Small intestine (tissue), 7 donors: ENCODE measurements around the gene DNPH1. TPM values are rescaled to one million over a fixed set of nuclear protein-coding genes. Genes with fewer than 3 reads are reported as not detected.

Experiments used
- DNase-seq, 2 donors: peaks; one replicate each; pipeline versions ENCODE4 v3.0.0 to v3.0.0-alpha.2; 2013
- FAIRE-seq: peaks from 2 replicates; lab custom pipeline; 2012; peaks lifted over from hg19 to GRCh38; lab: Jason Lieb, UNC
- H3K27ac ChIP-seq, 3 donors: one replicate each; pipeline ENCODE4 v1.5.1; 2013; ENCODE audit warnings: low read length in 2 of 3, mild to moderate bottlenecking in 2 of 3, control low read depth in 1 of 3, inconsistent platforms in 1 of 3, low read depth in 1 of 3, moderate library complexity in 1 of 3
- H3K27me3 ChIP-seq, 3 donors: one replicate each; pipeline ENCODE4 v1.6.1; 2013; ENCODE audit warnings: low read length in 3 of 3, inconsistent platforms in 1 of 3; ENCODE audit not compliant: control insufficient read depth in 3 of 3, insufficient read depth in 3 of 3
- H3K36me3 ChIP-seq, 3 donors: one replicate each; pipeline ENCODE4 v1.6.1; 2013; ENCODE audit warnings: low read length in 3 of 3, inconsistent platforms in 1 of 3, low read depth in 1 of 3, mild to moderate bottlenecking in 1 of 3, moderate library complexity in 1 of 3; ENCODE audit not compliant: control insufficient read depth in 3 of 3, insufficient read depth in 2 of 3
- H3K4me1 ChIP-seq, 3 donors: one replicate each; pipeline ENCODE4 v1.6.1; 2013; ENCODE audit warnings: low read length in 2 of 3, inconsistent platforms in 1 of 3, low read depth in 1 of 3, mild to moderate bottlenecking in 1 of 3, moderate library complexity in 1 of 3; ENCODE audit not compliant: control insufficient read depth in 3 of 3, insufficient read depth in 2 of 3
- H3K4me3 ChIP-seq, 3 donors: one replicate each; pipeline ENCODE4 v1.5.1; 2013; ENCODE audit warnings: low read length in 3 of 3, control low read depth in 1 of 3, inconsistent platforms in 1 of 3, low read depth in 1 of 3, mild to moderate bottlenecking in 1 of 3, moderate library complexity in 1 of 3
- H3K9me3 ChIP-seq, 2 donors: one replicate each; pipeline ENCODE4 v1.6.1; 2013; ENCODE audit warnings: low read depth in 1 of 2, low read length in 1 of 2; ENCODE audit not compliant: control insufficient read depth in 2 of 2, insufficient read depth in 1 of 2
- WGBS, 3 donors: extraction: QIAGEN DNeasy Blood & Tissue Kit; methylation state at CpG; one replicate each; pipeline ENCODE4 v1.1.7; 2013; 5-methylcytosine and 5-hydroxymethylcytosine counted together
- polyA plus RNA-seq, 4 donors: library from polyadenylated mRNA; stranded (reverse) in 3 of 4; unstranded in 1 of 4; fragments of 200-250 nt in 3 of 4; fragments of 120-200 nt in 1 of 4; gene quantifications; one replicate each; pipeline versions ENCODE4 v1.2.1 to v1.2.3, GENCODE V29; 2013
- donor health status: healthy with polysubstance abuse.
- donor health status: control.
- donor health status: control.
- donor health status: Bipolar disorder and iron deficiency.
- donor health status: healthy.

DNPH1 gene
- polyA plus RNA-seq, 4 donors = 192 to 370 (median 327) TPM

GRCh38 chr6:43205849-43206248 is 23.4 kb downstream of the DNPH1 start:
- no peak for DNase-seq
- H3K27ac ChIP-seq = no peak overlapping the region
- H3K9me3 ChIP-seq = no peaks in the 10 kb centered on the region
- FAIRE-seq = no peak
- no peak overlapping the region for H3K4me3 ChIP-seq
- no peaks in the 10 kb centered on the region for H3K27me3 ChIP-seq
- peaks cover 0 to 42% (median 0%) of the 10 kb centered on the region in 3 donors for H3K36me3 ChIP-seq
- WGBS, 3 donors = 95 to 98% (median 97%) methylated on average over 10 of the region's 10 CpGs
- no peaks in the 10 kb centered on the region for H3K4me1 ChIP-seq

GRCh38 chr6:43204271-43205105 is 24.8 kb downstream of the DNPH1 start:
- no peaks in the 10 kb centered on the region for H3K27me3 ChIP-seq
- H3K27ac ChIP-seq = no peak overlapping the region
- FAIRE-seq = no peak

GRCh38 chr6:43203718-43204095 is 25.6 kb downstream of the DNPH1 start:
- DNase-seq (no peak), FAIRE-seq (no peak)
- H3K4me1 ChIP-seq = no peaks in the 10 kb centered on the region
- no peak overlapping the region for H3K27ac ChIP-seq
- H3K9me3 ChIP-seq = no peaks in the 10 kb centered on the region
- no peak overlapping the region for H3K4me3 ChIP-seq
- no peaks in the 10 kb centered on the region for H3K27me3 ChIP-seq
- peaks cover 0 to 56% (median 0%) of the 10 kb centered on the region in 3 donors for H3K36me3 ChIP-seq
- WGBS, 3 donors = 95 to 99% (median 98%) methylated on average over 8 of the region's 8 CpGs

More at GRCh38 chr6:43204271-43205105, 24.8 kb downstream of the DNPH1 start:
- DNase-seq = no peak
- 94 to 98% (median 97%) methylated on average over 23 of the region's 23 CpGs for WGBS, 3 donors
- Histone ChIP-seq H3K4me3 (no peak overlapping the region), H3K4me1 (no peaks in the 10 kb centered on the region), H3K9me3 (no peaks in the 10 kb centered on the region), H3K36me3 (peaks cover 0 to 53% (median 0%) of the 10 kb centered on the region in 3 donors)

- Histone ChIP-seq H3K27me3 (no peaks in the 10 kb centered on the region), H3K4me1 (no peaks in the 10 kb centered on the region), H3K4me3 (no peak overlapping the region), H3K36me3 (peaks cover 0 to 59% (median 0%) of the 10 kb centered on the region in 3 donors), H3K9me3 (no peaks in the 10 kb centered on the region), H3K27ac (no peak overlapping the region)
- WGBS, 3 donors = 93 to 98% (median 93%) methylated on average over 17 of the region's 17 CpGs
- DNase-seq = no peak
- FAIRE-seq = no peak
Observed at GRCh38 chr6:43203029-43203717, 26.1 kb downstream of the DNPH1 start.

GRCh38 chr6:43202451-43202850 is 26.8 kb downstream of the DNPH1 start:
- DNase-seq = no peak
- H3K27me3 ChIP-seq = no peaks in the 10 kb centered on the region
- H3K4me1 ChIP-seq = no peaks in the 10 kb centered on the region
- 90 to 92% (median 92%) methylated on average over 5 of the region's 5 CpGs for WGBS, 3 donors
- FAIRE-seq = no peak
- H3K9me3 ChIP-seq = no peaks in the 10 kb centered on the region
- H3K36me3 ChIP-seq = peaks cover 0 to 65% (median 0%) of the 10 kb centered on the region in 3 donors
- no peak overlapping the region for H3K4me3 ChIP-seq
- H3K27ac ChIP-seq = no peak overlapping the region

GRCh38 chr6:43200541-43200940 is 28.7 kb downstream of the DNPH1 start:
- no peak for FAIRE-seq
- no peaks in the 10 kb centered on the region for H3K9me3 ChIP-seq
- H3K36me3 ChIP-seq = peaks cover 0 to 76% (median 4%) of the 10 kb centered on the region in 3 donors
- no peaks in the 10 kb centered on the region for H3K4me1 ChIP-seq
- no peak overlapping the region for H3K27ac ChIP-seq
- 94 to 99% (median 98%) methylated on average over 6 of the region's 6 CpGs for WGBS, 3 donors
- no peak for DNase-seq
- H3K4me3 ChIP-seq = no peak overlapping the region
- no peaks in the 10 kb centered on the region for H3K27me3 ChIP-seq

GRCh38 chr6:43199912-43200311 is 29.4 kb downstream of the DNPH1 start:
- peaks cover 0 to 73% (median 7%) of the 10 kb centered on the region in 3 donors for H3K36me3 ChIP-seq
- no peaks in the 10 kb centered on the region for H3K9me3 ChIP-seq
- H3K27ac ChIP-seq = no peak overlapping the region
- FAIRE-seq (no peak), DNase-seq (no peak)
- no peak overlapping the region for H3K4me3 ChIP-seq
- 91 to 95% (median 93%) methylated on average over 6 of the region's 6 CpGs for WGBS, 3 donors
- no peaks in the 10 kb centered on the region for H3K27me3 ChIP-seq
- no peaks in the 10 kb centered on the region for H3K4me1 ChIP-seq

GRCh38 chr6:43196337-43196736 is 32.9 kb downstream of the DNPH1 start:
- Histone ChIP-seq H3K27ac (no peak overlapping the region), H3K27me3 (no peaks in the 10 kb centered on the region), H3K9me3 (no peaks in the 10 kb centered on the region), H3K4me1 (no peaks in the 10 kb centered on the region), H3K4me3 (no peak overlapping the region), H3K36me3 (peaks cover 2 to 75% (median 7%) of the 10 kb centered on the region in 3 donors)
- FAIRE-seq = no peak
- DNase-seq = no peak
- WGBS, 3 donors = 88 to 92% (median 90%) methylated on average over 5 of the region's 5 CpGs
